Stimulated activated CD4-positive, alpha-beta T cell treated with anti-CD3 and anti-CD28 coated beads, Interleukin-4, amount 100 ng/mL, for 48 hours (primary cell): Measurements from ENCODE around the gene SSBP2.
A peak's percentile ranks its signal among the peaks of the same experiment; 100 is the strongest.
"Not testable (repeated sequence)": the region's sequence is repeated elsewhere in the genome, so short reads cannot be mapped to it uniquely, and the experiment has no call there.

Experiments used
- DNase-seq, 2 donors: peaks; one replicate each; pipeline ENCODE4 v3.0.0-alpha.2; 2020; ENCODE audit warnings: low read depth in 2 of 2

SSBP2 gene

GRCh38 chr5:81429985-81430384 lies 320.9 kb downstream of the SSBP2 start:
- DNase-seq = no peak

GRCh38 chr5:81429363-81429762 lies 321.5 kb downstream of the SSBP2 start:
- DNase-seq = no peak

- no peak for DNase-seq
Observed at GRCh38 chr5:81428861-81429260, 322.0 kb downstream of the SSBP2 start.

- no peak for DNase-seq
Observed at GRCh38 chr5:81428446-81428845, 322.5 kb downstream of the SSBP2 start.

- DNase-seq = no peak
Observed at GRCh38 chr5:81427566-81427965, 323.3 kb downstream of the SSBP2 start.

- no peak for DNase-seq
Observed at GRCh38 chr5:81426359-81427030, 324.4 kb downstream of the SSBP2 start.

GRCh38 chr5:81425569-81425968 lies 325.3 kb downstream of the SSBP2 start:
- DNase-seq = no peak

- no peak for DNase-seq
Observed at GRCh38 chr5:81424728-81425127, 326.2 kb downstream of the SSBP2 start.

- no peak for DNase-seq
Observed at GRCh38 chr5:81422671-81423070, 328.2 kb downstream of the SSBP2 start.

GRCh38 chr5:81420039-81420667 lies 330.7 kb downstream of the SSBP2 start:
- DNase-seq = peak in 1 of 2 donors; percentile 3

GRCh38 chr5:81418606-81419005 lies 332.3 kb downstream of the SSBP2 start:
- DNase-seq = no peak

- DNase-seq = no peak
Observed at GRCh38 chr5:81417052-81417451, 333.8 kb downstream of the SSBP2 start.

GRCh38 chr5:81409896-81410295 lies 341.0 kb downstream of the SSBP2 start:
- DNase-seq = no peak

- DNase-seq = no peak
Observed at GRCh38 chr5:81409361-81409760, 341.5 kb downstream of the SSBP2 start.

GRCh38 chr5:81408496-81408895 lies 342.4 kb downstream of the SSBP2 start:
- DNase-seq = no peak

- DNase-seq = not testable (repeated sequence)
Observed at GRCh38 chr5:81407811-81408210, 343.1 kb downstream of the SSBP2 start.

- no peak for DNase-seq
Observed at GRCh38 chr5:81405126-81405891, 345.6 kb downstream of the SSBP2 start.

GRCh38 chr5:81402192-81402930 lies 348.5 kb downstream of the SSBP2 start:
- no peak for DNase-seq

- DNase-seq = no peak
Observed at GRCh38 chr5:81401266-81401665, 349.6 kb downstream of the SSBP2 start.

- DNase-seq = no peak
Observed at GRCh38 chr5:81400375-81400774, 350.5 kb downstream of the SSBP2 start.

GRCh38 chr5:81398741-81399140 lies 352.2 kb downstream of the SSBP2 start:
- DNase-seq = no peak

GRCh38 chr5:81397176-81397575 lies 353.7 kb downstream of the SSBP2 start:
- no peak for DNase-seq
